Esophagus (tissue), 2 donors: ENCODE data around the gene HOMER2. TPM values are rescaled to one million over a fixed set of nuclear protein-coding genes. Genes with fewer than 3 reads are reported as not detected.

Experiments
- H3K27ac ChIP-seq, 2 donors: one replicate each; pipeline ENCODE4 v1.5.1; 2013; ENCODE audit warnings: low read depth in 2 of 2, mild to moderate bottlenecking in 2 of 2, inconsistent platforms in 1 of 2, low read length in 1 of 2, moderate library complexity in 1 of 2
- H3K27me3 ChIP-seq, 2 donors: one replicate each; pipeline ENCODE4 v1.6.1; 2013; ENCODE audit warnings: low read length in 2 of 2, control low read depth in 1 of 2, mild to moderate bottlenecking in 1 of 2; ENCODE audit not compliant: insufficient read depth in 2 of 2, control insufficient read depth in 1 of 2
- H3K36me3 ChIP-seq, 2 donors: one replicate each; pipeline ENCODE4 v1.6.1; 2013; ENCODE audit warnings: low read length in 1 of 2; ENCODE audit not compliant: control insufficient read depth in 2 of 2, insufficient read depth in 2 of 2
- H3K4me1 ChIP-seq, 2 donors: one replicate each; pipeline ENCODE4 v1.6.1; 2013; ENCODE audit warnings: low read length in 1 of 2; ENCODE audit not compliant: control insufficient read depth in 2 of 2, insufficient read depth in 2 of 2
- H3K4me3 ChIP-seq, 2 donors: one replicate each; pipeline ENCODE4 v1.5.1; 2013; ENCODE audit warnings: low read length in 2 of 2, mild to moderate bottlenecking in 2 of 2, low read depth in 1 of 2, moderate library complexity in 1 of 2
- H3K9me3 ChIP-seq, 2 donors: one replicate each; pipeline ENCODE4 v1.6.1; 2013; ENCODE audit warnings: mild to moderate bottlenecking in 2 of 2, low read depth in 1 of 2, low read length in 1 of 2, moderate library complexity in 1 of 2; ENCODE audit not compliant: control insufficient read depth in 2 of 2, insufficient read depth in 1 of 2
- WGBS, 2 donors: extraction: QIAGEN DNeasy Blood & Tissue Kit; methylation state at CpG; one replicate each; pipeline ENCODE4 v1.1.7; 2013; 5-methylcytosine and 5-hydroxymethylcytosine counted together
- polyA plus RNA-seq, 2 donors: library from polyadenylated mRNA; stranded (reverse); fragments of 200-250 nt; gene quantifications; one replicate each; pipeline ENCODE4 v1.2.3, GENCODE V29; 2013
- donor health status: healthy with polysubstance abuse.
- donor health status: Bipolar disorder and iron deficiency.

The HOMER2 gene
- polyA plus RNA-seq, 2 donors = 13.8 to 23.0 TPM

DNA sequence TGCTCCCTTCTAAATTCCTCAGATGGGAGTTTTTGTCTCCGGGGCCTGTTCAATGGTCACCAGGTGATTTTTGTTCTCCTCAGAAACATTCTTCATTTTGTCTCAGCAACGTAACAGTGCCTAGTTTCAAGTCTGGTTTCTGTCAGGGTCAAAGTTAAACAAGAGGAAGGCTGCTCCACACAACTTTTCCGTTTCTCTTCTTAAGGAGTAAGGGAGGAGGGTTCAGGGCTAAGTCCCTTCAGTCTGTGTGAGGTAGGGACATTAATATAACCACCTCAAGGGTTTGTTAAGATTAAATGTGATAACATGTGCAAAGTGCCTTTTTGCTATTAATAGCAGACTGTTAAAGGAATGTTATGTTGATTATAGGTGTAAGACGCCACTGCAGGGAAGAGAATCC, 41.8 kb downstream of the HOMER2 start:
- Histone ChIP-seq H3K4me3 (no peak overlapping the region), H3K27ac (no peak overlapping the region), H3K36me3 (peaks cover 0 to 2% of the 10 kb centered on the region in 2 donors), H3K27me3 (no peaks in the 10 kb centered on the region), H3K4me1 (no peaks in the 10 kb centered on the region), H3K9me3 (peaks cover 2 to 6% of the 10 kb centered on the region in 2 donors)
- 48 to 52% methylated on average over 4 of the region's 4 CpGs for WGBS, 2 donors

DNA sequence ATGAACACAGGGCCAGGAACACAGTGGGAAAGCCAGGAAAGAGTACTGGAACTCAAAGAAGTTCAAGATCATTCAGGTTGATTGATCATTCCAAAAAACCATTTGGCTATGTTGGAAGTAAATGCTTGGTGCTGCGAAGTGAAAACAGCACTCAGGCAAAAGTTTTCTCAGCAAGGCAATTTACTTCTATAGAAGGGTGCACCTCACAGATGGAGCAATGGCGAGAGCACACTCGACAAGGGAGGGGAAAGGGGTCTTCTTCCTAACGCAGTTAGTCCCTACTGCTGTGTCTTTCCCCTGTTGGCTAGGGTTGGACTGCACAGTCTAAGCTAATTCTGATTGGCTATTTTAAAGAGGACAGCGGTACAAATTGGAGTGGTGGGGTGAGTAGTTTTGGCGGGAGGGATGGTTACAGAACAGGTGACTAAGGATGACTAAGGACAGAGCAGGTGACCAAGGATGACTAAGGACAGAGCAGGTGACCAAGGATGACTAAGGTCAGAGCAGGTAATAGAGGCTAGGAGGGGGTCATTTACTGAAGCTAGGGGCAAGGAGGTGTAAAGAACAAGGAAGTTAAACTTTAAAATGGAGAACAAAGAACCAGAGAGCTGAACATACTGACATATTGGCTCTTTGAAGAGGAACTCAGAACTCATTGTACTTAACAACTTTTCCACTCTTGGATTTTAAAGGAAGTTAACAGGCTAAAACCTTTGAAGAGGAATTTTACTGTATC, 43.3 kb downstream of the HOMER2 start:
- peaks cover 2 to 6% of the 10 kb centered on the region in 2 donors for H3K9me3 ChIP-seq
- no peak overlapping the region for H3K27ac ChIP-seq
- no peak overlapping the region for H3K4me3 ChIP-seq
- H3K4me1 ChIP-seq = no peaks in the 10 kb centered on the region
- peaks cover 0 to 2% of the 10 kb centered on the region in 2 donors for H3K36me3 ChIP-seq
- WGBS, 2 donors = 89 to 95% methylated on average over 6 of the region's 6 CpGs
- no peaks in the 10 kb centered on the region for H3K27me3 ChIP-seq

DNA sequence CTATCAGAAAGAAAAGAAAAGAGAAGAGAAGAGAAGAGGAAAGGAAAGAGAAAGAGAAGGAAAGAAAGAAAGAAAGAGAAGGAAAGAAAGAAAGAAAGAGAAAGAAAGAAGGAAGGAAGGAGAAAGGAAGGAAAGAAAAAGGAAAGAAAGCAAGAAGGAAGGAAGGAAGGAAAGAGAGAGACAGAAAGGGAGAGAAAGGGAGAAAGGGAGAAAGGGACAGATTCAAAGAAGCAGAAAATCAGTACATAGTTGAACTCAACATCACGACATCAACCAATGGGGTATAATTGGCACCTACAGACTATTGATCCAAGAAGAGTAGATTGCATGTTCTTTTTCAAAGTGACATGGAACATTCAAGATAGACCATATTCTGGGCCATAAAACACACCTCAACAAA, 45.2 kb downstream of the HOMER2 start:
- Histone ChIP-seq H3K27me3 (no peaks in the 10 kb centered on the region), H3K4me3 (no peak overlapping the region), H3K36me3 (peaks cover 0 to 2% of the 10 kb centered on the region in 2 donors), H3K27ac (no peak overlapping the region), H3K9me3 (peaks cover 2 to 6% of the 10 kb centered on the region in 2 donors), H3K4me1 (no peaks in the 10 kb centered on the region)
- 95% methylated on average over 1 of the region's 1 CpG for WGBS, 2 donors

DNA sequence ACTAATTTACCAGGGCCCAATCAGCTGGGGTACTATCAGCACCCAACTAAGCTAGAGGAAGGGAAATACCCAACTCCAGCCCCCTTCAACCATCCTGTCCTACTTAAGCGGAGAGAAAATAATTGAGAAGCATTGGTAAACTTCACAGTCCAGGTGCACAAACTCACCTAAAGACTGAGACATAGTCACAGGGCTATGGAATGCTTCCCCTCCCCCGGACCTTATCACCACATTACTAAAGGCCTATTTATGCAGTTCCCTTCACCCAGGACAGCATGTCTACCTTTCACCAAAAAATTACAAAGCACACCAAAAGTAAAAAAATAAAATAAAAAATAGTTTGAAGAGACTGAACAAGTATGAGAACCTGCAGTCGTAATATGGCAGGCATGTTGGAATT, 47.9 kb downstream of the HOMER2 start:
- no peaks in the 10 kb centered on the region for H3K27me3 ChIP-seq
- 86 to 92% methylated on average over 3 of the region's 3 CpGs for WGBS, 2 donors
- peaks cover 2 to 6% of the 10 kb centered on the region in 2 donors for H3K9me3 ChIP-seq
- no peak overlapping the region for H3K4me3 ChIP-seq
- no peak overlapping the region for H3K27ac ChIP-seq
- H3K4me1 ChIP-seq = no peaks in the 10 kb centered on the region
- H3K36me3 ChIP-seq = peaks cover 0 to 2% of the 10 kb centered on the region in 2 donors

DNA sequence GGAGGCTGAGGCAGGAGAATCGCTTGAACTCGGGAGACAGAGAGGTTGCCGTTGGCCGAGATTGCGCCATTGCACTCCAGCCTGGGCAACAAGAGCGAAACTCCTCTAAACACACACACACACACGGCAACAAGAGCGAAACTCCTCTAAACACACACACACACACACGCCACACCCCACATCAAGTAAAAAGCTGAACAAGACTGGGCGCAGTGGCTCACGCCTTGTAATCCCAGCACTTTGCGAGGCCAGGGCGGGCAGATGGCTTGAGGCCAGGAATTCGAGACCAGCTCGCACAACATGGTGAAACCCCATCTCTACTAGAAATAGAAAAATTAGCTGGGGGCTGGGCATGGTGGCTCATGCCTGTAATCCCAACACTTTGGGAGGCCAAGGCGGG, 49.0 kb downstream of the HOMER2 start:
- H3K27ac ChIP-seq = no peak overlapping the region
- WGBS, 2 donors = 94 to 96% methylated on average over 16 of the region's 16 CpGs
- H3K4me1 ChIP-seq = no peaks in the 10 kb centered on the region
- no peak overlapping the region for H3K4me3 ChIP-seq
- H3K9me3 ChIP-seq = no peaks in the 10 kb centered on the region
- H3K27me3 ChIP-seq = no peaks in the 10 kb centered on the region
- no peaks in the 10 kb centered on the region for H3K36me3 ChIP-seq

DNA sequence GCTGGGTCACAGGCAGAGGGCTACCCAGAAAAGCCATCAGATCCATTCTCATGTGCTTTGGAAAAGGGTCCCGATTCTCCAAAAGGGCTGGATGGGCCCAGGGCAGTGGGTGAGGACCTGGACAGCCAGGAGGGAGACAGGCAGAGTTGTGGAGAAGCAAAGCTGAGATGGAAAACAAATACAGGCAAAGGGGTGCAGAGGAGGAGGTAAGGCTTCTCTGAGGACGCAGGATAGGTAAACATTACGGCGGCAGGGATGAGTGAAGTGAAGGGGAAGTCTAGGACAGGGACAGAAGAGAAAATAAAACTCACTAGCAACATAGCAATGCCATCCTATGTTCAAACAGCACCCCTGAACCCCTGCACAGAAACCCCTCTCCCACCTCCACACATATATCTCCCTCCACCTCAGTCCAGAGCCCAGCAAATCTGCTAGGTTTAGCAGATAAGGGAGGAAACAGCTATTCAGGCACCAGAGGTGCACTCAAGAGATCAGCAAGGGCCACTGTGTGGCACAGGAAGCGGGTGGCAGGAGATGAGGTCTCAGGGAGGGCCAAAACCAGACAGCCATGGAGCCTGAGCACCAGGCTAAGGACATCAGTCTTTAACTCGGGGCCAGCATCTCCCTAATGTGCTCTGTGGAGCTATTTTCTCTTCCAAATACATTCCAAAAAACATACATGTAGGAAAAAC, 51.3 kb downstream of the HOMER2 start:
- WGBS, 2 donors = 67 to 78% methylated on average over 6 of the region's 6 CpGs
- H3K27ac ChIP-seq = no peak overlapping the region
- no peaks in the 10 kb centered on the region for H3K27me3 ChIP-seq
- no peaks in the 10 kb centered on the region for H3K4me1 ChIP-seq
- H3K36me3 ChIP-seq = no peaks in the 10 kb centered on the region
- H3K9me3 ChIP-seq = no peaks in the 10 kb centered on the region
- no peak overlapping the region for H3K4me3 ChIP-seq

DNA sequence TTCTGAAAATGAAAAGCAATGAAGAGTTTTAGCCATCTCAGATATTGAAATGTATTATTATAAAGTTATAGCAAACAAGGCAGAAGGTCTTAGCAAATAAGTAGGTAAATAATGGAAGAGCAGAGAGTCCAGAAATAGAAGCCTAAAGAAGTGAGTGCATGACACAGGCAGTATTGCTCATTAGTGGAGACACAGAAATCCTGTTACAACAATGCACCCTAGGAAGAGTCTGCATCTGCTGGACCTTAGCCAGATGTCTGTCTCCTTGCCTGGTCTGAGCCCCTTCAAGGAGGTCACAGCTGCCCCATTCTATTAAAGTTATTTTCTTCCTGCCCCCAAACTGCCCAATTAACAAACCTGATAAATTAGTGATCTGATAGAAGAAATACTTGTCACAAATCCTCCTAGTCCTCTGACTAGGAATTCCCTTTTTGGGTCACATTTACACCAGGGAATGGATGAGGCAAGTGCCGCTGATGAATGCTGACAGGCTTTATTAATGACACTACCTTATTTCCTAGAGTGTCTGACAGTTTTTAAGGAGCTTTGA, 51.9 kb downstream of the HOMER2 start:
- Histone ChIP-seq H3K27me3 (no peaks in the 10 kb centered on the region), H3K27ac (no peak overlapping the region), H3K36me3 (no peaks in the 10 kb centered on the region), H3K4me3 (no peak overlapping the region), H3K9me3 (no peaks in the 10 kb centered on the region), H3K4me1 (no peaks in the 10 kb centered on the region)
- WGBS, 2 donors = 32 to 64% methylated on average over 1 of the region's 1 CpG

DNA sequence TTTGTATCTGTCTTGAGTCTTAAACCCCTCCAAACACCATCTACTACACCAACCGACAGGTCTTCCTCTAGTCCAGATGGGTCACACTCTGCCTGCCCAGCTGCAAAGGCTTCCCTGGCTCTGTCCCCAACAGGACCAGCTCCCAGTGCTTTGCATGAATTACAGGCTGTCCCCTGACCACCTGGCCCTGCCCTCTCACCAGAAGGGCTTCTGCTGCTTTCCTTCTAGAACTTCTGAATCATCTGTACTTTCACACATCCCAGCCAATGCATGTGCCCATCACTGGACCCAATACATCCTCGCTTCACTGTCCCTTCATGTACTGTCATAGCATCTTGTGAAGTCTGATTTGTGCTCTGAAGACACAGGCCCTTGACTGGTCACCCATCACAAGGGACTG, 53.6 kb downstream of the HOMER2 start:
- H3K27ac ChIP-seq = no peak overlapping the region
- H3K4me3 ChIP-seq = no peak overlapping the region
- no peaks in the 10 kb centered on the region for H3K27me3 ChIP-seq
- H3K9me3 ChIP-seq = no peaks in the 10 kb centered on the region
- H3K36me3 ChIP-seq = no peaks in the 10 kb centered on the region
- H3K4me1 ChIP-seq = no peaks in the 10 kb centered on the region
- WGBS, 2 donors = 76 to 90% methylated on average over 2 of the region's 2 CpGs

DNA sequence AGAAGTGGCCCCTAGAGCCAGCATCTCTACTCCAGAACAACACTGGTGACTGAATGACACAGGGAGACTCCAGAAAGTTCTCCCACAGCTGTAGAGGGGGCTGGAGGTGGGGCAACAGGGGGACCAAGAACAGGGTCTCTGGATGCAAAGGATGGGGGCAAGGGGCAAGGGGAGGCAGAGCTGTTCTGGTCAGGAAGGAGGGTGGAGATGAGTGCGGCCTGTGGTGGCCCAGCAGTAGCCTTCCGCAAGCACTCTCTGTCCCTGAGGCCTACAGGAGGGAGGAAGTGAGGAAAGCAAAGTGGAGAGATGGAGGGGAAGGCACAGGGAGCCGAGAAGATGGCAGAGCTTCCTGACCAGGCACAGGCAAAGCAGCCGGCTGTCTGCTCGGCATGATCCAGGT, 56.5 kb downstream of the HOMER2 start:
- Histone ChIP-seq H3K27me3 (no peaks in the 10 kb centered on the region), H3K27ac (no peak overlapping the region), H3K4me3 (no peak overlapping the region), H3K9me3 (no peaks in the 10 kb centered on the region), H3K36me3 (no peaks in the 10 kb centered on the region), H3K4me1 (no peaks in the 10 kb centered on the region)
- 95 to 96% methylated on average over 5 of the region's 5 CpGs for WGBS, 2 donors
